Vagina (tissue), 2 donors: ENCODE data around the gene METTL16. TPM values are rescaled to one million over a fixed set of nuclear protein-coding genes. Genes with fewer than 3 reads are reported as not detected.

ENCODE experiments used
- DNase-seq, 2 donors: peaks; one replicate each; pipeline ENCODE4 v3.0.0-alpha.2; 2017; ENCODE audit errors: extremely low spot score in 2 of 2
- H3K27ac ChIP-seq: fragments of 200-600 bp; sonication (generic); one replicate; pipeline ENCODE4 v1.5.1; 2019
- H3K27me3 ChIP-seq: fragments of 200-600 bp; sonication (generic); one replicate; pipeline ENCODE4 v1.5.1; 2019
- H3K36me3 ChIP-seq, 2 donors: fragments of 200-600 bp; sonication (generic); one replicate each; pipeline ENCODE4 v1.5.1; 2017 to 2019
- H3K4me1 ChIP-seq: fragments of 200-600 bp; sonication (generic); one replicate; pipeline ENCODE4 v1.5.1; 2019
- H3K4me3 ChIP-seq, 2 donors: fragments of 200-600 bp; sonication (generic); 1 replicate in 1 of 2; 2 replicates in 1 of 2; pipeline ENCODE4 v1.5.1; 2016 to 2019
- H3K9me3 ChIP-seq: fragments of 200-600 bp; sonication (generic); one replicate; pipeline ENCODE4 v1.5.1; 2019
- POLR2A ChIP-seq, 2 donors: fragments of 450-650 bp; IDR thresholded peaks; one replicate each; pipeline ENCODE4 v1.6.1; 2017; ENCODE audit warnings: antibody characterized with exemption in 2 of 2, mild to moderate bottlenecking in 2 of 2, moderate library complexity in 2 of 2
- POLR2AphosphoS5 ChIP-seq, 2 donors: sonication (generic); formaldehyde crosslinking; IDR thresholded peaks; one replicate each; pipeline ENCODE4 v1.9.0; 2017; ENCODE audit warnings: antibody characterized with exemption in 2 of 2, mild to moderate bottlenecking in 2 of 2, low read depth in 1 of 2; ENCODE audit not compliant: insufficient read depth in 1 of 2
- intact Hi-C: fragments of 100-400 bp; cut with DNase I; formaldehyde crosslinking; loops from one replicate; pipeline ENCODE4 v1.15.1; 2023
- total RNA-seq: library from RNA; depleted of rRNA; stranded (reverse); fragments of >200 nt; gene quantifications from one replicate; pipeline ENCODE4 v1.2.3, GENCODE V29; 2016
- TF ChIP-seq, protein P1 (sequence below), 3 experiments: fragments of 450-650 bp in 2 of 3; fragments of 200-600 bp in 1 of 3; sonication (generic) in 1 of 3; IDR thresholded peaks; one replicate each; pipeline ENCODE4 v1.5.1; 2017 to 2019; ENCODE audit warnings: antibody characterized with exemption in 3 of 3, mild to moderate bottlenecking in 2 of 3, moderate library complexity in 2 of 3

METTL16 gene
- total RNA-seq: 30.4 TPM

GRCh38 chr17:2511462-2512369 is at the start of gene METTL16:
Gene METTL16 (minus strand): TSS chr17:2511888. CDS start chr17:2502331, 9,557 bp downstream.
- intact Hi-C loops: no loop called here
- peaks cover 38% of the 10 kb centered on the region for H3K4me1 ChIP-seq

GRCh38 chr17:2560658-2561057 is 49.0 kb upstream of the METTL16 start:
- H3K36me3 ChIP-seq: no peaks in the 10 kb centered on the region
- no peak overlapping the region for H3K4me3 ChIP-seq
- no peaks in the 10 kb centered on the region for H3K9me3 ChIP-seq
- no peaks in the 10 kb centered on the region for H3K4me1 ChIP-seq
- TF ChIP-seq POLR2A (IDR thresholded peaks at IDR 0.05) (no peak), POLR2AphosphoS5 (IDR thresholded peaks at IDR 0.05; ENCODE audit: insufficient read depth in 1 of 2, low read depth in 1 of 2) (peak in 1 of 2 donors; percentile 50)
- TF ChIP-seq, protein P1, sequence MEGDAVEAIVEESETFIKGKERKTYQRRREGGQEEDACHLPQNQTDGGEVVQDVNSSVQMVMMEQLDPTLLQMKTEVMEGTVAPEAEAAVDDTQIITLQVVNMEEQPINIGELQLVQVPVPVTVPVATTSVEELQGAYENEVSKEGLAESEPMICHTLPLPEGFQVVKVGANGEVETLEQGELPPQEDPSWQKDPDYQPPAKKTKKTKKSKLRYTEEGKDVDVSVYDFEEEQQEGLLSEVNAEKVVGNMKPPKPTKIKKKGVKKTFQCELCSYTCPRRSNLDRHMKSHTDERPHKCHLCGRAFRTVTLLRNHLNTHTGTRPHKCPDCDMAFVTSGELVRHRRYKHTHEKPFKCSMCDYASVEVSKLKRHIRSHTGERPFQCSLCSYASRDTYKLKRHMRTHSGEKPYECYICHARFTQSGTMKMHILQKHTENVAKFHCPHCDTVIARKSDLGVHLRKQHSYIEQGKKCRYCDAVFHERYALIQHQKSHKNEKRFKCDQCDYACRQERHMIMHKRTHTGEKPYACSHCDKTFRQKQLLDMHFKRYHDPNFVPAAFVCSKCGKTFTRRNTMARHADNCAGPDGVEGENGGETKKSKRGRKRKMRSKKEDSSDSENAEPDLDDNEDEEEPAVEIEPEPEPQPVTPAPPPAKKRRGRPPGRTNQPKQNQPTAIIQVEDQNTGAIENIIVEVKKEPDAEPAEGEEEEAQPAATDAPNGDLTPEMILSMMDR (IDR thresholded peaks at IDR 0.05): no peak
- no peak for DNase-seq
- no peak overlapping the region for H3K27ac ChIP-seq
- no peaks in the 10 kb centered on the region for H3K27me3 ChIP-seq
- intact Hi-C loops: no loop called here

More at GRCh38 chr17:2511462-2512369, at the start of gene METTL16:
- TF ChIP-seq, protein P1 (IDR thresholded peaks at IDR 0.05): no peak
- peak; percentile 88 to 90 for TF ChIP-seq POLR2AphosphoS5 (IDR thresholded peaks at IDR 0.05; ENCODE audit: insufficient read depth in 1 of 2, low read depth in 1 of 2)
- no peaks in the 10 kb centered on the region for H3K27me3 ChIP-seq
- no peaks in the 10 kb centered on the region for H3K36me3 ChIP-seq
- no peaks in the 10 kb centered on the region for H3K9me3 ChIP-seq
- DNase-seq: peak; percentile 96 to 98
- peak within 1 kb of the TSS; percentile 90 for H3K27ac ChIP-seq
- peak within 1 kb of the TSS; percentile 62 to 65 for H3K4me3 ChIP-seq

DNA sequence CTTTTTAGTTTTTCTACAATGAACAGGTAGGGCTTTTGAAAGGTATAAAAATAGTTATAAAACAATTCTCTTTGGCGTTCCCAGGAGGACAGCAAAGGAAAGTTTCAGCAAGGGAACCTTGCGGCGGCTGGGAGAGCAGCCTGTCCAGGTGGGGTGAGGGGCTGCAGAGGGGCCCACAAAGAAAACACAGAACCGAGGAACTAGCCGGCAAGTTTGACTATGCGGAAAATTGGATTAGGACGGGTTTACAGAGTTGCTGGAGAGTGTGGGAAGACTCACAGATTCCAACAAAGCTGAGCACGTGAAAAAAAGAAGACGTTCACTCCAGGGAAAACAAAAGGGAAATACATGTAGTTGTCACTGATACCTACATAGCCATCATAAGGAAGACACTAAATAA is 40.2 kb upstream of the METTL16 start:
- no peaks in the 10 kb centered on the region for H3K9me3 ChIP-seq
- no peak overlapping the region for H3K4me3 ChIP-seq
- intact Hi-C loops: no loop called here
- no peak overlapping the region for H3K27ac ChIP-seq
- no peaks in the 10 kb centered on the region for H3K36me3 ChIP-seq
- no peaks in the 10 kb centered on the region for H3K27me3 ChIP-seq
- no peak for TF ChIP-seq POLR2A (IDR thresholded peaks at IDR 0.05)
- TF ChIP-seq, protein P1 (IDR thresholded peaks at IDR 0.05): no peak
- TF ChIP-seq POLR2AphosphoS5 (IDR thresholded peaks at IDR 0.05; ENCODE audit: insufficient read depth in 1 of 2, low read depth in 1 of 2): no peak
- no peaks in the 10 kb centered on the region for H3K4me1 ChIP-seq
- no peak for DNase-seq

GRCh38 chr17:2551493-2551892 is 39.8 kb upstream of the METTL16 start:
- Histone ChIP-seq H3K36me3 (no peaks in the 10 kb centered on the region), H3K9me3 (no peaks in the 10 kb centered on the region), H3K27ac (no peak overlapping the region), H3K27me3 (no peaks in the 10 kb centered on the region), H3K4me1 (no peaks in the 10 kb centered on the region), H3K4me3 (no peak overlapping the region)
- intact Hi-C loops: no loop called here
- DNase-seq: no peak
- TF ChIP-seq POLR2AphosphoS5 (IDR thresholded peaks at IDR 0.05; ENCODE audit: insufficient read depth in 1 of 2, low read depth in 1 of 2) (no peak), POLR2A (IDR thresholded peaks at IDR 0.05) (no peak)
- TF ChIP-seq, protein P1 (IDR thresholded peaks at IDR 0.05): no peak
